HG03095 (cell line): ENCODE data around the gene CELF2.

ENCODE experiments used
- ATAC-seq: cut with Tn5 transposase; IDR thresholded peaks from one replicate; pipeline ENCODE4 v1.9.1; 2021; ENCODE audit warnings: moderate library complexity; ENCODE audit not compliant: unreplicated experiment

The CELF2 gene

DNA sequence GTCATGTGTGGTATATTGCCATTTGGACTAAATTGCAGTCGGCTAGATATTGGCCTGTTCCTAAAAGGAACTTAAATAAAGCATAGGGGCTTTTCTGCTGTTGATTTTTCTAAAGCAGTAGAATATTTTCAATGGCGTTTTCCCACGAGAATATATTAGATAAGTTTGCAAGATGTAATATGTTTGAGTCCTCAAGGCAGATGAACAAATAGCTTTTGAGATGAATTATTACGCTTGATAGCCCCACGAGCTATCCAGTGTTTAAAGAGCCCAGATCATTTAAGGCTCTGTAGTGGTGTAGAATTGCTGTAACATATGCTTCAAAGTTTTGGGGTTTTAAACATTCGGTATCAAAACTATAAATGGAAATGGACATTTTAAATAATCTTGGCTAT is 2.9 kb downstream of the CELF2 start:
- ATAC-seq: no peak

DNA sequence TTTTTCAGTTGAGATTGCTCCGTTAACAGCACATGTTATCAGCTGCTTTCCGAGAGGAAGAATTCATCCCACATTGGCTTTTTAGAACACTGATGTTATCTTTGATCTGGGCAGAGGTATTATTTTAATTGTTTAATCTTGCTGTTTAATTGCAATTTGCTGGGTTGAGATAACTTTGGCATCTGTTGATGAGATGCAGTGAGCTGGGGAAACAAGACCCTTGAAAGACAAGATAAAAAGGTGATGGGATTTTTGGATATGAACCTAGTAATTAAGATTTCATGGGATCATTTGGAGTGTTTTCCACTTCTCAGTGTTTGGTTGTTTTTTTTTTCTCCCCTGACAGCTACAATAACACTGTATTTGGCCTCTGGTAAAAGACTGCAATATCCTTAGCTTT is 4.5 kb downstream of the CELF2 start:
- no peak for ATAC-seq

DNA sequence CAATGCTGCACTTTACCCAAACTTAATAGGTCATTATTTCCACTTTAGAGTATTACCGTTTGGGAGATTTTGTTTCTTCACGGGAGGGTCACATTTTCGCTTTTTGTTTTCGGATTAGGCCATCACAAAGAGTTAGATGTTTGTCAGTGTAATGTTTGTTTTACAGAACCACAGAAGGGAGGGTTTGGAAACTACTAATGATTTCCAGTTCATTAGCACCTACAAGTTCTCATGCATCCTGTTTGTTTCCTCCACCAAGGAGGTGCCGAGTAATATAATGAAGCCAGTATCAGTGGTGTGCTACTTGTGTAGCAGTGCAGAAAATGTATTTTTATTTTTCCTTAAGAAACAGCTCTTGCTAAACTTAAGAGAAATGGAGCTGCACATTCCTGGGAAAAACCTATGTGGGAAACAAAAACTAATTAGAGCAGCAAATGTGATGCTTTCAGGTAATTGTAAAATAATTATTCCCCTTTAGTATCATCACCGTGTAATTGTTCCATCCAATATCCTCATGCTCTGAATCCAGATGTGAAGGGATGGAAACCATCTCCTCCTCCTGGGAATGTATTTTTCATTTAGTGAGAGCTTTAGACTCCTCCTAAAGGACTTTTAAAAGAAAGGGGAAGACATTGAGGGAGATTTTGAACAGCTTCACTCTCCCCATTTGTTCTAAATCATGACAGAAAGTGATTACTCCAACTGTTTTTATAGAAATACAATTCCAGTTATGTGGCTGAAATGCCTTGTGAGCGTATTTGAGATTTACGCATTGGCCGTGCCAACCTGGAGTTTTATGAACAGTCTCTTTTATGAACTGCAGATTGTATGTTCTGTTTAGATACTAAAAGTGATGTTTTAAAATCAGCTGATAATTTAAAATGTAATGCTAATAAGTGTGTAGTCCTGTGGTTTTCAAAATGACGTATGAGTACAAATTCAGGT is 5.6 kb downstream of the CELF2 start:
- ATAC-seq: no peak

DNA sequence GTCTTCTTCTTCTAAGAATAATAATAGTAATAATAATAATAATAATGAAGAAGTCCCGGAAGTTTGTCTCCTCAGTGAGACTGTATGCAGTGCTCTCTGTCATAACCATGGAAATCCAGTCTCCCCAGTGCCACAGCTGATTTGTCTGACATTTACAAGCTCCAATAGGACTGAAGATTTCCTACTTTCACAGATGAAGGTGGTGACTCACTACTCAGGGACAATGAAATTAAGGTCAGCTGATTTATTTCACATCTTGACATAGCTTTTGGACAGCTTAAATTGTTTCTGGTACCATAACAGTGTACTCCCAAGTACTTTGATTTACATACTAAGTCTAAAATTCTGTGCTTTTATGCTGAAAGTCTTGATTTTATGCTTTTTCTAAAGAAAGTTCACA is 6.9 kb downstream of the CELF2 start:
- ATAC-seq: no peak

DNA sequence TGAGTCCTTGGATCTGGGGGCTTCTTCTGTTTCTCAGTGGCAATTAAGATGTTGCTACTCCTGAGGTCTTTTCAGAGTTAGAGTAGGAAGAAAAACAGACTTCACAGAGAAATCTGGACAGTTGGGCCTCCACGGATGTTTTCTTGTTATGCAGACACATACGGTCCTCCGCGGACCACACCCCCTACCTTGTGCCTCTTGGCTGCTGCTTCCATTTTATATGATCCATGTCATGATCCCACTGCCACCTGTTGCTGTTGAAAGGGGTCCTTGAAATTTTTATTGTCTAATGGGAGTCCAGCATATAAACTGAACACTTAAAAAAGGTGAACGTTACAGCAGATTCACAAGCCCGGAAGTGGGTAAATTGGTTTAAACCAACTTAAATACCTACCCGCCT is 8.3 kb downstream of the CELF2 start:
- no peak for ATAC-seq

DNA sequence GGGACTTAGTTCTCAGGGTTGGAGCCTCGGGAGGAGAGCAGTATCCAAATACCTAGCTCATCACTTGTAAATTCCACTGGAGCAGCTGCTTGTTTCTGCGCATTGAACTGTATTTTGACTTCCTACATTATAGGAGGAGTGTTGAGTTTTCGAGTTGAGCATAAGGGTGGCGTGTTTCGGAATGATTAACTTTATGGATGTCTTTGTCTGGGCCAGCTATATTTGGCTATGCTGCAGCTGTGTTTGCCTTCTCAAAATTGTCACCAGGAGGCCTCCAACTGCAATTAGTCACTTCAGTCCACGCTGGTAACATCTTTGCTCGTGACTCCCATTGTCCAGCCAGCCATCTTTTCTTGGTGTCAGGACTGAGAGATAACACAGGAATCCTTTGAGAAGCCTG is 9.1 kb downstream of the CELF2 start:
- ATAC-seq: no peak

DNA sequence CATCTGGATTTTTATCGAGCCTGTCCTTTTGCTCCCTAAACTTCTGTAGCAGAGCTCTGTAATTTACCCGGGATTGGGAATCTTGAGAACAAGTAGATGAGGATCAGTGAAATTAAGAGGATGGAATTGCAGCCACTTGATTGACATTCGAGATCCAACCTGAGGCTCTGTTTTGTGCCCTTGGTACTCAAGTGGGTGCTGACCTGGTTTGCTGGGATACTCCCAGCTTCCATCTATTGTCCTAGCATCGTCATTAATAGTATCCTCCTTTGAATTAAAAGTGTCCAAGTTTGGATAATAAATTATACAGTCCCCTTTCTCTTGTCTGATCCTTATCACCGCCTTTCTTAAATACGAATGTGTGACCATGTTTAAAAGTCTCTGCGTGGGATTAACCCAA is 17.1 kb downstream of the CELF2 start:
- ATAC-seq: no peak

DNA sequence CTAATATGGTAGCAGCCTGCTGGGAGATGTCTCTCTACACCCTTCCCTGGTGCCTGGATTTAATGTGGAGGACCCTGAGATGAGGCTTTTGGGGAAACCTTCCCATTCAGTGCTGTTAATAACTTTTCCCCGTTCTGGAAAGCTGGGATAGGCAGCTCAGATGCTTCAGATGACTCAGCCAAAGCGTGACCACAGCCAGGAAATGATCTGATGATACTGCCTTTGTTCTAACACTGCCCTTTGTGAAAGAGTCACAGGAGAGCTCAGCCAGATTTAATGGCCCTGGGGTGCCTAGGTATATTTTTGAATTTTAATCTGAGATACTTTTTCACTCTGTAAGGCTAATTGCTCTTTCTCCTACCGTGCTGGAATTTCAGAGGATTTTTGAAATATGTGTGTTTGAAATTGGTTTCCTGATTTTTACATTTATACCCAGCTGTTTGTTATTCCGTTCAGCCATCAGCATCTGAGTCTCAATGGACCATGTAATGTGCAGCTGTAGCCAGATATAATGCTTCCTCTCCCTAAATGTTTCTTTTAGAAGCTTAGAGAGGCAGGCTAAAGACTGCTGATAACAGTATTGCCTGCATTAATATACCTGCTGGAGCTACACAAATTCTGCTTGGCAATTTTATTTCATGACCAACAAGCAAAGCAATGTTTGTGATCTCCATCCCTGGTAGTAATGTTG is 17.8 kb downstream of the CELF2 start:
- no peak for ATAC-seq

DNA sequence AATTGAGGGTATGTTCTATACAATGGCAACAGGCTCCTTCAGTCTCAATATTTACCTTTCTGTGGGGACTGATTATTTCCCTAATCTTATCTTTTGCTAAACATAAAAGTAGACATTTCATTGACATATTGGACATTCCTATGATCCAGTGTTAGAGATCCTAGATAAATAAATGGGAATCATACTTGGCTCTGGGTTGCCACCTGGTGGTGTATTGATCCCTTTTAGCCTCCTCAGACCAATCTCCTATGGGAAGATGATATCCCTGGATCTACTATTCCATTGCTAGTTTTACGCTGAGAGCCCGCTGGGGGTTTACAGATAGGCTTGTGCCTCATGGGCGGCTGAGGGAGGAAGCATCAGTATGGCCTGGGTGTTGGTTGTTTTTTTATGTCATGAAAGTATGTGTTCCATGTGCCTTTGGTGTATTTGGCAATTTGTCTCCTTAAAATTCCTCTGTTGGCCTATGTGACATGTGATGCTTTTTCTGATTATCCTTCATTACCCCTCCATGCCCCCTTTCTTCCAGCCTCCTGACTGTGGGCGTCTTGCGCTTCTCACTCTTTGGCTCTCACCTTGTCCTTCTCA is 18.8 kb downstream of the CELF2 start:
- no peak for ATAC-seq

DNA sequence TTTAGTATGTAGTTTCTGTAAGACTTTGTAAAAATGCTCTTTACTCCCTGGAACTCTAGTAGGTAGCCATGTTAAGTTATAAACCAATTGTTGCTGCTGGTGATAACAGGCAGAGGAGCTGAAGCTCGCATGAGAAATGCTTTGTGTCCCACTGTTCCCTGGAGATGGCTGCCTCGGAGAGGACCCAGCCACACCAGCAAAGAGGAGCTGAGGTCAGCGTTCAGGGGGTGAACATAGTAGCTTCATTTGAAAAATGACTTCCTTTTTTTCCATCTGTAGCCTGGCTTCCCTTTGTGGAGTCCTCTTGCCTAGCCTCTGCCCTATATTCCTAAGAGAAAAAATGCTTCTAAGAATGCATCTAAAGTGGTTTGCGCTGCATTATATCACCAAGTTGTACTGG is 20.3 kb downstream of the CELF2 start:
- no peak for ATAC-seq

DNA sequence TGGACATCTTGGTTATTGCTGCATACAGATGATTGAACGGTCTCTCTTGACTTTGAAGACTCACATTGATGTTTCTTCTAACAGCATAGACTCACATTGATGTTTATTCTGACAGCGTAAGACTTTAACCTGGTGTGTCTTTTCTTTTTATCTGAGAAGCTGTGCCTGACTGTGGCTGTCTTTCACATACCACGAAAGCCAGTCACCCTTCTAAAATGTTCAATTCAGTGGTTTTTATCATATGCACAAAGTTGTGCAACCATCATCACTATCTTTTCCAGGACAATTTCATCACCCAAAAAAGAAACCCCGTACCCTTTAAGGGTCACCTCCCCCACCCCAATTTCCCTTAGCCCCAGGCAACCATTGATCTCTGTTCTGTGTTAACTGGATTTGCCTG is 24.7 kb downstream of the CELF2 start:
- no peak for ATAC-seq

DNA sequence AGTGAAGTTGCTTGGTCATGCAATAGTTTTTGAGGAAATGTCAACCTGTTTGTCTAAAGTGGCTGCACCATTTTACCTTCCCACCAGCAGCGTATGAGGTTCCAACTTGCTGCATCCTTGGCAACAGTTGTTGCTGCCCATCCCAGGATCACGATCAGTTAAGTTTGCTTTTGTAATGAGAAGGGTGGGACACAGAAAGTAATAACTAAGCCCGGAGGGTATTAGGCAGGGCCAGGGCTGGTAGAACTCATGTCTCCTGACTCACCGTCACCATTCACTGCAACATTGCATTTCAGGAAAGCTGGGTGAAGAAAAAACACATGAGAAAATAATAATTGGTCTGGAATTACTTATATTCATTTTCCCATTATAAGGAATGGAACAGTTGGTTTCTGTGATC is 25.4 kb downstream of the CELF2 start:
- no peak for ATAC-seq

DNA sequence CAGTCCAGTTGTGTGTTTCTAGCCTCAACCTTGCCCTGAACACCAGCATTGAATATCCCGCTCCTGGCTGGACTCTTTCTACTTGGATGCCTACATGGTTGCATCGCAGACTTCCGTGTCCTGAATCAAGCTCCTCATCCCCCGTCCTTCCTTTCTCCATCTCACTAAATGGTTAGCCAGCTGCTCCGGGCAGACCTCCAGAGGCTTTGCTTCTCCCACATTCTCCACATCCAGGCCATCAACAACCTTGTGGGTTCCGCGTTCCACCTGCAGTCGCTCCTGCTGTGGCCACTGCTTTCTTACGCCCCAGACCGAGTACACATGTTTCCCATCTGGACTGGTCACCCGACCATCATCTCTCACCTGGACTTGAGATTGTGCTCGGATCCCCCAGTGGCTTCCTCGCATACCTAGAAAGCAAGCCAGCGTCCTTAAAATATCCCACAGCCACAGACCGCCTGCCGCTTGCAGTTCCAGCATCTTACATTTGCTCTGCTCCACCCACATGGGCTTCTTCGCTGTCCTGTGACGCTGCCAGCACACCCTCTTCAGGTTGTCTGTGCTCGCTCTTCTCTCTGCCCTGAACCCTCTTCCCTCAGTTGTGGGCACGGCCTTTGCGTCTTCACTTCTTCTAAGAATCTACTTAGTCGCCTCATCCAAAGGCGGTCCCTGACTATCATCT is 25.9 kb downstream of the CELF2 start:
- ATAC-seq: no peak

DNA sequence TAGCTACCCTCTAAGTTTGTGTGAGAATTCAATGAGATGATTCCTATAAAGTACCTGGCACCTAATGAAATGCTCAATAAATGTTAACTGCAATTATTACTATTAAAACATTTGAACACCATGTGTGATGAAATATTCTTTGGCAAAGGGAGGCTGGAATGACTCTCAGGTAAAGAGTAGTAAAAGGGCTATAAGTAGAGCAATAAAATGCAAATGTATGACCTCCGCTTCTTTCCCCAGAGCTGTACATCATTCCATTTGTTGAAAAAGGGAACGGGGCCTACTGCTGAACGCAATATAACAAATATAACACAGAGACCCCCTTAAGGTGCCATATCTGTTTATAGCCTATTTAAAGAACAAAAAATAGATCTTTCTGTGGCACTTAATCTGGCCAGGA is 27.8 kb downstream of the CELF2 start:
- ATAC-seq: no peak

DNA sequence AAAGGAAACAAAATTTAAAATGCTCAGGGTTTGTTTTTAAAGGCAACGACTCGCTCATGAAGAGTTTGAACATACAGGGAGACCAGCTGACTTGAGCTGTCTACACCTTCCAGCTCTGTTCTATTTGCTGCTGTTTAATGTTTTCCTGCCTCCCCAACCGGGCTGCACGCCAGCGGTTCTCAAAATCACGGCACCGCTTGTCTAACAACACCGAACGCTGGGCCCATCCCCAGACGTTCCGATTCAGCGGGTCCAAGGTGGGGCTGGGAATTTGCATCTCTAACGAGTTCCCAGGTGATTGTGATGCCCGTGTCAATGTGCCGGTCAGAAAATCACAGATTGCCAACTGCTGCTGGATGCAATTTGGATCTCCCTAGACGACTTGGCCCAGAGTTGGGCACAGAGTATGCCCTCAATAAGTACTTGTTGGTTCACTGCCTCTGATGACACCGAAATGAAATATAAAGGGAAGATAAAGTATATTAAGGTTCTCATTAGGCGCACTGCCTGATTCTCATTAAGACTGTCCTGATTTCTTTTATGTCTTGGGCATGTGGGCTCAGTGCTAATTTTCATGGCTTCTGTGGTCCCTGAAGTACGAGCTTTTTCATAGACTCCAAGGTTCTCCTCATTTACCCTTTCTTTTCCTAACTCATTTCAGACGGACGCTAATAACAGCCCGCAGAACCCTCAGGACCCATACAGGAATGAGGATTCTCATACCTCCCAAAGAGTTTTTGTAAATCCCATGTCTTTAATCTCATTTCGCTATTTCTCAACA is 28.5 kb downstream of the CELF2 start:
- ATAC-seq: no peak

DNA sequence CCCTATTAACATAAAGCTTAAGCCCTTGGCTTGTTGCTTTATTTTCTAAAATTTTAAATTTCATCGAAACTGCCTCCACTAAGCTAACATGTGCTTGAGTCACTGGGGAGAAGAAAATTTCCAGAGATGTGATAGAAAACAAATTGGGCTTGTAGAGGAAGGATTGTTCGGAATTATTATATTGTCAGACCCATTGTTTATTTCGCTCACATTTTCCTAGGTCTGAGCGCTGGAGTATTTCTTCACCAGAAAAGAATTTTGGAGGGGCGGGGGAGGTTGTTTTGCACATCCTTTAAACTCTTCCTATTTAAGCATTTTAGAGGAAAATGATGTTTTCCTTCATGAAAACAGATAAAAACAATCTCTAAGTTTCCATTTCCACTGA is 29.1 kb downstream of the CELF2 start:
- ATAC-seq: no peak

DNA sequence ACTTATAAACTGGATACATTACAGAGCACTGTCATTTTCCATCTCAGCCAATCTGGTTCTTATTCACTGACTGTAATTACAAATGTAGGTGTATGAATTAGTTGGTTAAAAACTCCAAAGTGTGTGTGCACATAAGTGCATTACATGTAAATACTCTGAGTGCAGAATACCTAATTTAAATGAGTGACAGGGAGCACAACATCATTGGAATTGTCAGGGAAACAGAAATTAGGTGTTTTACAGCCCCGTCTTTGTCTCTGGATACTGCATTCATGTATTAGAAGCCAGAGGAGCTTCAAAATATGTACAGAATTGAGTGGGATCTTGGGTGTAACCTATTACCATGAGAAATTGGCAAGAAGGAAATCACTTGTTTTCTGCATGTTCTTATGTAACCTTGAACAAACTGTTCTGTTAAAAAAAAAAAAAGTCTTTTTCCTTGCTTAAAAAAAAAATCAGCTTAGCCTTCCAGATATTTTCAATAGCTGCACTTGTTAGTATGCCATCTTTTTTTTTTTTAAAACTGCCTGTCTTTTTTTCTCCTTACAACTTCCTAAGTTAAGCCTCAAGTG is 31.1 kb downstream of the CELF2 start:
- no peak for ATAC-seq

DNA sequence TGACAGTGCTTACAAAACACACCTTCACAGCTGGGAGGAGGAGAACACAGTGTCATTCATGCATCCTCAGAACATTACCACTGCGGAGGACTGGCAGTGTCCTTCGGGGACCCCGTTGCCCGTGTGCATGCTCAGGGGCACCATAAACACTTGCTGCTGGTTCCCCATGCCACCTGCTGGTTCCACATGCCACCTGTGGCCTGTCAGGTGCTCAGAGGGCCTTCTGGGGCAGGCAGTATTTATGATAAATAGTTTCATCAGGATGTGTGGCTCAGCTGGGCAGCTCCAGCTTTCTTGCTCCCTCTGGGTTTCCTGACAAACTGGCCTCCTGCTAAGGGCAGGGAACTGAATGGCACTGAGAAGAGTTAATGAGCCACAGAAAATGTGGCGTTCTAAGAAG is 32.1 kb downstream of the CELF2 start:
- no peak for ATAC-seq

DNA sequence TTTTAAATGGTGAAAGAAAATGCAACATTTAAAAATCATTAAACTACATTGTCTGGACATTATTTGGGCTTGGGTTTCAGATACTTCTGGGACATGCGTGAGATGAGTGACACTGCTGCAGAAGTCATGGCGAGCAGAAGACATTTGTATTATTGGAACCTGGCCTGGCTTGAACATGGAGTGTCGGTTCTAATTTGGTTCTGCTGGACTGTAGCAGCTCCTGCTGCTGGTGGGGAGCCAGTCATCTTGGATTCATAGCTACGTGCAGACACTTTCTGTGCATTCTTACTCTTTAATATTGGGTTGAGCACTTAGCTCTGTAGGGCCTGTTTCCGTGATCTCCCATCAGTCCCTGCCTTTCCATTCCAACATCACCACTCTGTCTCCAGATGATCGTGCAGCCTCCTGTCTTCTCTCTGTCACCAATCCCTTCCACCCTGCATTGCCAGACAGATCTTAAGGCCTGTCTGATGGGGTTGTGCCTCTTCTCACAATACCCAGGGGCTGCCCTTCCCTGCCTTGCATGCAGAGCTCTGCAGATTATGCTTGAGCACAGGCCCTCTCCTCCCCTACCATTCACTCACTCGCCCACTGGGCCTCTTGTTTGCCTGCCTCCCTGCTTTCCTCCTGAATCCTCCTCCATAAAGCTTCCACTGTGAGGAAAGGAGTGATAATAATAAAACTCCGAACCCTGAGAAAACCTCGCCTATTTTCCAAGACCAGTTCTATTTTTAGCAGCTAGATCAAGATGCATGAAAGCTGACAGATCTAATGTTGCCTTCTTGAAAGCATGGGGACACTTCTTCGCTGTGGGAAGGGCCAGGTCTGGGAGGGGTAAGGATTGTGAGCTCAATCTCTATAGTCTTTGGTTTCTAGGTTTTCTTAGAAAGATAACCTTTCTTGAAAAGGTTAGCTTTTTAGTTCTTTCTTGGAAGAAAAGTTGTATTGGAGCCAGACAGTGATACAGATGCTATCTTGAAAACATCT is 32.9 kb downstream of the CELF2 start:
- ATAC-seq: no peak
